HFFc6 (cell line): ENCODE measurements around the gene NUB1. TPM values are rescaled to one million over a fixed set of nuclear protein-coding genes. Genes with fewer than 3 reads are reported as not detected.

Experiments
- DNase-seq: peaks from one replicate; pipeline ENCODE4 v3.0.0-alpha.2; 2018
- H3K27ac Mint-ChIP-seq: 2 replicates; pipeline ENCODE4 v1.8.0; 2020; ENCODE audit warnings: mild to moderate bottlenecking, mixed read lengths
- H3K27me3 Mint-ChIP-seq: 2 replicates; pipeline ENCODE4 v1.8.0; 2021; ENCODE audit warnings: mild to moderate bottlenecking, moderate library complexity, mixed read lengths; ENCODE audit not compliant: insufficient read depth
- H3K36me3 Mint-ChIP-seq: 2 replicates; pipeline ENCODE4 v1.8.0; 2021; ENCODE audit warnings: low read depth, mixed read lengths
- H3K4me1 Mint-ChIP-seq: 2 replicates; pipeline ENCODE4 v1.8.0; 2020; ENCODE audit warnings: low read depth, mixed read lengths
- H3K4me3 Mint-ChIP-seq: 2 replicates; pipeline ENCODE4 v1.8.0; 2020; ENCODE audit warnings: mild to moderate bottlenecking, moderate library complexity, mixed read lengths
- H3K9me3 Mint-ChIP-seq: 2 replicates; pipeline ENCODE4 v1.8.0; 2020; ENCODE audit warnings: mild to moderate bottlenecking, mixed read lengths
- total RNA-seq, 6 experiments: library from RNA; stranded (reverse); fragmentation: NEBNext Ultra II Directional; extraction: Animal tissue kit (Norgen Biotek cat#: 25700); gene quantifications; 2 replicates in 1 of 6; 3 replicates in 5 of 6; pipeline ENCODE4 v1.2.3, GENCODE V29; 2021
- TF ChIP-seq, protein P1 (sequence below): fragments of 200-600 bp; sonication (generic); IDR thresholded peaks from 2 replicates; pipeline ENCODE4 v1.5.0; 2021; ENCODE audit warnings: antibody characterized with exemption, mild to moderate bottlenecking

The NUB1 gene
- total RNA-seq, 6 experiments from 2014 or later, result 30.6 to 37.8 (median 34.8) TPM

GRCh38 chr7:151345576-151346469 lies 4.2 kb downstream of the NUB1 start:
- Mint-ChIP-seq H3K4me1 (peaks cover 29% of the 10 kb centered on the region), H3K9me3 (no peaks in the 10 kb centered on the region), H3K4me3 (no peak overlapping the region), H3K27me3 (no peaks in the 10 kb centered on the region; the same call in 1 of the 2 replicates), H3K36me3 (peaks cover 8% of the 10 kb centered on the region), H3K27ac (peak overlapping the region; percentile 1)
- TF ChIP-seq, protein P1, sequence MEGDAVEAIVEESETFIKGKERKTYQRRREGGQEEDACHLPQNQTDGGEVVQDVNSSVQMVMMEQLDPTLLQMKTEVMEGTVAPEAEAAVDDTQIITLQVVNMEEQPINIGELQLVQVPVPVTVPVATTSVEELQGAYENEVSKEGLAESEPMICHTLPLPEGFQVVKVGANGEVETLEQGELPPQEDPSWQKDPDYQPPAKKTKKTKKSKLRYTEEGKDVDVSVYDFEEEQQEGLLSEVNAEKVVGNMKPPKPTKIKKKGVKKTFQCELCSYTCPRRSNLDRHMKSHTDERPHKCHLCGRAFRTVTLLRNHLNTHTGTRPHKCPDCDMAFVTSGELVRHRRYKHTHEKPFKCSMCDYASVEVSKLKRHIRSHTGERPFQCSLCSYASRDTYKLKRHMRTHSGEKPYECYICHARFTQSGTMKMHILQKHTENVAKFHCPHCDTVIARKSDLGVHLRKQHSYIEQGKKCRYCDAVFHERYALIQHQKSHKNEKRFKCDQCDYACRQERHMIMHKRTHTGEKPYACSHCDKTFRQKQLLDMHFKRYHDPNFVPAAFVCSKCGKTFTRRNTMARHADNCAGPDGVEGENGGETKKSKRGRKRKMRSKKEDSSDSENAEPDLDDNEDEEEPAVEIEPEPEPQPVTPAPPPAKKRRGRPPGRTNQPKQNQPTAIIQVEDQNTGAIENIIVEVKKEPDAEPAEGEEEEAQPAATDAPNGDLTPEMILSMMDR, result no peak
- DNase-seq, result no peak

GRCh38 chr7:151346470-151346769 lies 4.8 kb downstream of the NUB1 start:
- H3K4me1 Mint-ChIP-seq, result peaks cover 29% of the 10 kb centered on the region
- H3K4me3 Mint-ChIP-seq, result no peak overlapping the region
- no peak for DNase-seq
- TF ChIP-seq, protein P1, result no peak
- H3K36me3 Mint-ChIP-seq, result peaks cover 8% of the 10 kb centered on the region
- H3K27ac Mint-ChIP-seq, result peak overlapping the region; percentile 1
- H3K27me3 Mint-ChIP-seq, result no peaks in the 10 kb centered on the region
- H3K9me3 Mint-ChIP-seq, result no peaks in the 10 kb centered on the region

- H3K36me3 Mint-ChIP-seq, result peaks cover 11% of the 10 kb centered on the region
- no peak overlapping the region for H3K27ac Mint-ChIP-seq
- DNase-seq, result no peak
- H3K4me3 Mint-ChIP-seq, result no peak overlapping the region
- peaks cover 29% of the 10 kb centered on the region for H3K4me1 Mint-ChIP-seq
- TF ChIP-seq, protein P1, result no peak
- no peaks in the 10 kb centered on the region for H3K27me3 Mint-ChIP-seq
- H3K9me3 Mint-ChIP-seq, result no peaks in the 10 kb centered on the region
Observed at GRCh38 chr7:151347200-151347599, 5.6 kb downstream of the NUB1 start.

DNA sequence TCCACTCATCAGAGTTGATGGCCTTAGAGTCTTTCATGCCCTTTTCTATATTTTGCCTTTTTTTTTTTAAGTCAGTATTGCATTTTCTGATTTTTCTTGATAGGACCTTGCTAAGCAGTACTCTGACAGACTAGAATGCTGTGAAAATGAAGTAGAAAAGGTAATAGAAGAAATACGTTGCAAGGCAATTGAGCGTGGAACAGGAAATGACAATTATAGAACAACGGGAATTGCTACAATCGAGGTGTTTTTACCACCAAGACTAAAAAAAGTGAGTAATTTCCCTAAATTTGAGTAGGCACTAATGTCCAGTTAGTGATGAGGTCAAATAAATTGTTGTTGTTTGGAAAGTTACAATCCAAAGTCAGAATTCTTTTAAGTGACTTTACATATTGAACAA lies 7.4 kb downstream of the NUB1 start:
- Mint-ChIP-seq H3K27ac (no peak overlapping the region), H3K9me3 (no peaks in the 10 kb centered on the region), H3K36me3 (peaks cover 11% of the 10 kb centered on the region), H3K4me3 (no peak overlapping the region), H3K4me1 (peaks cover 22% of the 10 kb centered on the region), H3K27me3 (no peaks in the 10 kb centered on the region)
- TF ChIP-seq, protein P1, result no peak
- no peak for DNase-seq

DNA sequence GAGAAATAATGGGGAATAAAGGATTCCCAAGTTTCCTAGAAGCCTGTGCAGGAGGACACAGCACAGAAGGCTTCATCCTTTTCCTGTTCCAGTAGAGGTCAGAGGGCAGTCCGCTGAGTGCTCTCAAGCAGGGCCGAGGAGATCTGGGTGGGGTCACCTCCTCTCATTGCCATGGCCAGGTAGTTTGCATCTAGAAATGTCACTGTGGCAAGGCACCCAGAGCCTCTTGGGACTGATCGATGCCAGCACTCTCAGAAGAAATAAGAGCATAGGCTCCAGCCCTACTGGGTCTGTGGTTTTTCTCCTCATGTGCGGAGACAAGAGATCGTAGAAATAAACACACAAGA lies 7.9 kb downstream of the NUB1 start:
- H3K4me1 Mint-ChIP-seq, result peaks cover 22% of the 10 kb centered on the region
- no peak overlapping the region for H3K27ac Mint-ChIP-seq
- no peak for DNase-seq
- no peak overlapping the region for H3K4me3 Mint-ChIP-seq
- TF ChIP-seq, protein P1, result no peak
- no peaks in the 10 kb centered on the region for H3K9me3 Mint-ChIP-seq
- H3K36me3 Mint-ChIP-seq, result peaks cover 11% of the 10 kb centered on the region
- H3K27me3 Mint-ChIP-seq, result no peaks in the 10 kb centered on the region
